SU-DHL-6 (cell line): Measurements from ENCODE around the gene SLC25A26.

ENCODE experiments used
- CTCF ChIP-seq: fragments of 200-600 bp; sonication (generic); IDR thresholded peaks from one replicate; pipeline ENCODE4 v1.5.1; 2017; ENCODE audit warnings: antibody characterized with exemption, mild to moderate bottlenecking, low read length, moderate library complexity; ENCODE audit not compliant: insufficient read depth, poor library complexity, severe bottlenecking
- EZH2phosphoT487 ChIP-seq: fragments of 200-600 bp; sonication (generic), shearing (Covaris generic); conservative IDR thresholded peaks from 2 replicates; pipeline ENCODE4 v1.6.1; 2018; ENCODE audit warnings: mild to moderate bottlenecking, antibody characterized with exemption, low read length, moderate library complexity, mixed read lengths

- TF ChIP-seq CTCF (no peak), EZH2phosphoT487 (no peak)
Measured at GRCh38 chr3:66299891-66300290, 79.1 kb downstream of the SLC25A26 start.
